ENCODE results near the gene SAP25. TPM values are rescaled to one million over a fixed set of nuclear protein-coding genes. Genes with fewer than 3 reads are reported as not detected.

The SAP25 gene
- total RNA-seq (2021; ENCODE audit: unreplicated experiment) (4.4 TPM), Bru-seq, nascent RNA (percentile 46 among the genes with signal in this experiment), BruChase-seq, experiment 1, labeled RNA remaining after a 6-hour chase (percentile 45 among the genes with signal in this experiment), BruChase-seq, experiment 2, labeled RNA remaining after a 2-hour chase (percentile 42 among the genes with signal in this experiment)
- 2.9 and 3.0 TPM in 2 replicates for polyA plus RNA-seq (2012)
- long read RNA-seq, partial matches to known transcripts = 0 of 5 reads
- long read RNA-seq, other reads (novel, unspliced or antisense) = 1 of 5 reads

GRCh38 chr7:100573691-100574361 lies at the start of gene SAP25:
TSS of gene SAP25 (minus strand) at chr7:100573900. CDS start at chr7:100573742, 158 bp downstream.
- BruUV-seq (replicated peaks) = no TSS peak
- H2AFZ ChIP-seq (ENCODE audit: low read depth, low read length, poor library complexity, severe bottlenecking) = no peak within 1 kb of the TSS
- H3K27ac ChIP-seq (ENCODE audit: low read depth, low read length) = no peak within 1 kb of the TSS; the same call in 1 of the 2 replicates
- TF ChIP-seq EZH2 (IDR thresholded peaks at IDR 0.05) = no peak
- TF ChIP-seq, protein P1, sequence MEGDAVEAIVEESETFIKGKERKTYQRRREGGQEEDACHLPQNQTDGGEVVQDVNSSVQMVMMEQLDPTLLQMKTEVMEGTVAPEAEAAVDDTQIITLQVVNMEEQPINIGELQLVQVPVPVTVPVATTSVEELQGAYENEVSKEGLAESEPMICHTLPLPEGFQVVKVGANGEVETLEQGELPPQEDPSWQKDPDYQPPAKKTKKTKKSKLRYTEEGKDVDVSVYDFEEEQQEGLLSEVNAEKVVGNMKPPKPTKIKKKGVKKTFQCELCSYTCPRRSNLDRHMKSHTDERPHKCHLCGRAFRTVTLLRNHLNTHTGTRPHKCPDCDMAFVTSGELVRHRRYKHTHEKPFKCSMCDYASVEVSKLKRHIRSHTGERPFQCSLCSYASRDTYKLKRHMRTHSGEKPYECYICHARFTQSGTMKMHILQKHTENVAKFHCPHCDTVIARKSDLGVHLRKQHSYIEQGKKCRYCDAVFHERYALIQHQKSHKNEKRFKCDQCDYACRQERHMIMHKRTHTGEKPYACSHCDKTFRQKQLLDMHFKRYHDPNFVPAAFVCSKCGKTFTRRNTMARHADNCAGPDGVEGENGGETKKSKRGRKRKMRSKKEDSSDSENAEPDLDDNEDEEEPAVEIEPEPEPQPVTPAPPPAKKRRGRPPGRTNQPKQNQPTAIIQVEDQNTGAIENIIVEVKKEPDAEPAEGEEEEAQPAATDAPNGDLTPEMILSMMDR (IDR thresholded peaks at IDR 0.05 in 2 of 3, conservative IDR thresholded peaks at IDR 0.05 in 1 of 3; ENCODE audit: borderline replicate concordance in 1 of 3, insufficient read depth in 1 of 3, low read depth in 2 of 3, low read length in 2 of 3) = peak in 1 of 3 experiments; percentile 18; a peak in 1 of 6 replicates
- ChIA-PET POLR2A (no interaction called here), RAD21 (ENCODE audit: low non-redundant PET in 1 of 2, low total read pairs in 2 of 2, uncharacterized antibody in 2 of 2, unreplicated experiment in 2 of 2) (no interaction called here), CTCF (no interaction called here)
- H3K4me2 ChIP-seq (ENCODE audit: low read length) = no peak within 1 kb of the TSS
- DNase-seq (ENCODE audit: low read depth, low spot score) = no peak
- H3K4me1 ChIP-seq (ENCODE audit: control insufficient read depth in 1 of 2, insufficient read depth in 2 of 2, low read length in 2 of 2) = peaks cover 17 to 33% of the 10 kb centered on the region in 2 experiments
- peaks cover 0 to 2% of the 10 kb centered on the region in 2 experiments; a peak in 1 of 4 replicates for H3K36me3 ChIP-seq (ENCODE audit: control insufficient read depth in 1 of 2, insufficient read depth in 2 of 2, low read length in 2 of 2)
- ATAC-seq = no peak
- no peak within 1 kb of the TSS for H3K9ac ChIP-seq (ENCODE audit: low read length)
- no peaks in the 10 kb centered on the region for H3K27me3 ChIP-seq (ENCODE audit: insufficient read depth, low read length)
- no peaks in the 10 kb centered on the region for H3K9me2 ChIP-seq (ENCODE audit: insufficient read depth)
- H3K9me3 ChIP-seq (ENCODE audit: control insufficient read depth in 1 of 2, insufficient read depth in 1 of 2, low read depth in 1 of 2, low read length in 2 of 2) = no peaks in the 10 kb centered on the region
- H4K20me1 ChIP-seq (ENCODE audit: insufficient read depth) = no peaks in the 10 kb centered on the region
- no peak within 1 kb of the TSS for H3K4me3 ChIP-seq (replicated peaks in 1 of 2; ENCODE audit: low read depth in 1 of 2, low read length in 2 of 2)
- intact Hi-C loops (cut with micrococcal nuclease) = no loop called here
- no peaks in the 10 kb centered on the region for H3K79me2 ChIP-seq (ENCODE audit: insufficient read depth, low read length)

- Histone ChIP-seq H3K36me3 (ENCODE audit: control insufficient read depth in 1 of 2, insufficient read depth in 2 of 2, low read length in 2 of 2) (no peaks in the 10 kb centered on the region), H4K20me1 (ENCODE audit: insufficient read depth) (no peaks in the 10 kb centered on the region), H3K27ac (ENCODE audit: low read depth, low read length) (no peak overlapping the region), H3K27me3 (ENCODE audit: insufficient read depth, low read length) (no peaks in the 10 kb centered on the region), H3K79me2 (ENCODE audit: insufficient read depth, low read length) (no peaks in the 10 kb centered on the region), H3K4me1 (ENCODE audit: control insufficient read depth in 1 of 2, insufficient read depth in 2 of 2, low read length in 2 of 2) (peaks cover 0 to 15% of the 10 kb centered on the region in 2 experiments; a peak in 2 of 4 replicates), H2AFZ (ENCODE audit: low read depth, low read length, poor library complexity, severe bottlenecking) (no peak overlapping the region), H3K4me3 (replicated peaks in 1 of 2; ENCODE audit: low read depth in 1 of 2, low read length in 2 of 2) (no peak overlapping the region), H3K9me3 (ENCODE audit: control insufficient read depth in 1 of 2, insufficient read depth in 1 of 2, low read depth in 1 of 2, low read length in 2 of 2) (no peaks in the 10 kb centered on the region), H3K9me2 (ENCODE audit: insufficient read depth) (no peaks in the 10 kb centered on the region), H3K9ac (ENCODE audit: low read length) (no peak overlapping the region), H3K4me2 (ENCODE audit: low read length) (no peak overlapping the region)
- no TSS peak for BruUV-seq (replicated peaks)
- ATAC-seq = no peak
- POLR2A ChIA-PET = no interaction called here
- CTCF ChIA-PET = no interaction called here
- intact Hi-C loops (cut with micrococcal nuclease) = no loop called here
- no peak for DNase-seq (ENCODE audit: low read depth, low spot score)
- RAD21 ChIA-PET (ENCODE audit: low non-redundant PET in 1 of 2, low total read pairs in 2 of 2, uncharacterized antibody in 2 of 2, unreplicated experiment in 2 of 2) = no interaction called here
- TF ChIP-seq FOSL1 (IDR thresholded peaks at IDR 0.05; ENCODE audit: low read depth) (no peak), POLR2AphosphoS5 (IDR thresholded peaks at IDR 0.05; ENCODE audit: low read depth, low read length) (no peak), SRF (IDR thresholded peaks at IDR 0.05; ENCODE audit: low read depth) (no peak)
Measured at GRCh38 chr7:100621554-100621953, 47.9 kb upstream of the SAP25 start.

Data from HCT116 (cell line).